Left lung (tissue), 10 donors: ENCODE data around the gene SPECC1L. TPM values are rescaled to one million over a fixed set of nuclear protein-coding genes. Genes with fewer than 3 reads are reported as not detected.

ENCODE experiments used
- ATAC-seq: fragments of 200-7000 bp; cut with Tn5 transposase; one replicate; pipeline ENCODE4 v1.9.1; 2020; ENCODE audit warnings: moderate library complexity
- DNase-seq, 4 donors: peaks; one replicate each; pipeline ENCODE4 v3.0.0-alpha.2; 2013 to 2020
- H3K27ac ChIP-seq, 2 donors: fragments of 200-600 bp; sonication (generic) in 1 of 2; one replicate each; pipeline versions ENCODE4 v1.5.0 to v1.8.0; 2020 to 2021
- H3K27me3 ChIP-seq, 2 donors: fragments of 200-600 bp; sonication (generic) in 1 of 2; one replicate each; pipeline versions ENCODE4 v1.5.0 to v1.8.0; 2020 to 2021
- H3K36me3 ChIP-seq, 2 donors: fragments of 200-600 bp; sonication (generic) in 1 of 2; one replicate each; pipeline versions ENCODE4 v1.5.0 to v1.8.0; 2020 to 2021
- H3K4me1 ChIP-seq, 2 donors: fragments of 200-600 bp; one replicate each; pipeline ENCODE4 v1.8.0; 2021
- H3K4me3 ChIP-seq, 2 donors: fragments of 200-600 bp; sonication (generic) in 1 of 2; one replicate each; pipeline versions ENCODE4 v1.5.0 to v1.8.0; 2020 to 2021; ENCODE audit warnings: mild to moderate bottlenecking in 1 of 2
- H3K9me3 ChIP-seq, 2 donors: fragments of 200-600 bp; sonication (generic) in 1 of 2; one replicate each; pipeline versions ENCODE4 v1.5.0 to v1.8.0; 2020 to 2021
- CTCF ChIP-seq, 2 donors: fragments of 200-600 bp; sonication (generic) in 1 of 2; IDR thresholded peaks; one replicate each; pipeline versions ENCODE4 v1.5.0 to v1.8.0; 2021; ENCODE audit warnings: antibody characterized with exemption in 2 of 2
- intact Hi-C, 2 donors: fragments of 100-400 bp; cut with DNase I; formaldehyde crosslinking; loops; one replicate each; pipeline versions ENCODE4 v1.11.2 to v1.14.2; 2022
- polyA plus RNA-seq, 6 donors: library from polyadenylated mRNA; unstranded; fragments of 120-200 nt; gene quantifications; one replicate each; pipeline ENCODE4 v1.2.1, GENCODE V29; 2013; ENCODE audit not compliant: insufficient read length in 6 of 6
- total RNA-seq, 2 donors: library from RNA; stranded (reverse); fragmentation: NEBNext Ultra II Directional; extraction: Animal tissue kit (Norgen Biotek cat#: 25700); gene quantifications; one replicate each; pipeline ENCODE4 v1.2.1, GENCODE V29; 2021
- donor health status: DM: no; HTN: yes; CAD: no.
- donor health status: DM: no; HTN: no; CAD: no.

The SPECC1L gene
- total and polyA plus RNA-seq, 8 donors: 70.9 to 94.4 (median 80.9) TPM

- no peaks in the 10 kb centered on the region for H3K27me3 ChIP-seq
Measured at GRCh38 chr22:24431309-24432034, 160.8 kb downstream of the SPECC1L start.

GRCh38 chr22:24432059-24432853, 161.6 kb downstream of the SPECC1L start:
- DNase-seq (peak; percentile 51 to 79 (median 62)), ATAC-seq (peak; percentile 36)
- Histone ChIP-seq H3K36me3 (peaks cover 0 to 4% of the 10 kb centered on the region in 2 donors), H3K27ac (peak overlapping the region in 1 of 2 donors; percentile 97), H3K9me3 (no peaks in the 10 kb centered on the region), H3K4me3 (no peak overlapping the region), H3K4me1 (peaks cover 21 to 100% of the 10 kb centered on the region in 2 donors), H3K27me3 (no peaks in the 10 kb centered on the region)
- TF ChIP-seq CTCF (IDR thresholded peaks at IDR 0.05): no peak
- intact Hi-C loops: no loop called here

More at GRCh38 chr22:24431309-24432034, 160.8 kb downstream of the SPECC1L start:
- H3K36me3 ChIP-seq: peaks cover 0 to 4% of the 10 kb centered on the region in 2 donors
- no peak for ATAC-seq
- DNase-seq: peak in 1 of 4 donors; percentile 22
- TF ChIP-seq CTCF (IDR thresholded peaks at IDR 0.05): no peak
- intact Hi-C loops: no loop called here
- H3K4me3 ChIP-seq: no peak overlapping the region
- peaks cover 21 to 100% of the 10 kb centered on the region in 2 donors for H3K4me1 ChIP-seq
- peak overlapping the region in 1 of 2 donors; percentile 97 for H3K27ac ChIP-seq
- no peaks in the 10 kb centered on the region for H3K9me3 ChIP-seq

GRCh38 chr22:24433001-24433827, 162.6 kb downstream of the SPECC1L start:
- ATAC-seq (no peak), DNase-seq (peak in 1 of 4 donors; percentile 54)
- Histone ChIP-seq H3K4me3 (no peak overlapping the region), H3K9me3 (no peaks in the 10 kb centered on the region), H3K27me3 (no peaks in the 10 kb centered on the region), H3K36me3 (peaks cover 0 to 4% of the 10 kb centered on the region in 2 donors), H3K27ac (peak overlapping the region in 1 of 2 donors; percentile 97), H3K4me1 (peaks cover 21 to 100% of the 10 kb centered on the region in 2 donors)
- TF ChIP-seq CTCF (IDR thresholded peaks at IDR 0.05): no peak
- intact Hi-C loops: no loop called here

- DNase-seq (no peak), ATAC-seq (peak; percentile 49)
- H3K36me3 ChIP-seq: peaks cover 0 to 4% of the 10 kb centered on the region in 2 donors
- TF ChIP-seq CTCF (IDR thresholded peaks at IDR 0.05): no peak
- H3K4me1 ChIP-seq: peaks cover 21 to 99% of the 10 kb centered on the region in 2 donors
- no peaks in the 10 kb centered on the region for H3K9me3 ChIP-seq
- intact Hi-C loops: no loop called here
- H3K27ac ChIP-seq: peak overlapping the region; percentile 48 to 97
- H3K4me3 ChIP-seq: no peak overlapping the region
- H3K27me3 ChIP-seq: no peaks in the 10 kb centered on the region
Measured at GRCh38 chr22:24433828-24434470, 163.3 kb downstream of the SPECC1L start.
